T-cell (primary cell): ENCODE measurements around the gene NAIF1. TPM values are rescaled to one million over a fixed set of nuclear protein-coding genes. Genes with fewer than 3 reads are reported as not detected.

Source experiments
- ATAC-seq, 4 experiments: fragments of 200-7000 bp in 3 of 4; fragments of 150-1000 bp in 1 of 4; cut with Tn5 transposase; replicated peaks in 1 of 4; 1 replicate in 3 of 4; 2 replicates in 1 of 4; pipeline ENCODE4 v1.10.0; 2021; ENCODE audit warnings: moderate library complexity in 3 of 4, mild to moderate bottlenecking in 2 of 4, moderate number of reproducible peaks in 1 of 4
- CTCF ChIA-PET, 2 donors: fragments of 300-600 bp; sonication (Branson Sonifier 250); formaldehyde crosslinking; loops; one replicate each; lab custom pipeline; 2022; ENCODE audit warnings: antibody characterized with exemption in 2 of 2; lab: Charles Lee
- POLR2A ChIA-PET, 2 donors: fragments of 300-600 bp; sonication (Branson Sonifier 250); formaldehyde crosslinking; loops; one replicate each; lab custom pipeline; 2022; ENCODE audit warnings: antibody characterized with exemption in 2 of 2; lab: Charles Lee
- DNase-seq, 35 experiments: peaks; one replicate each; pipeline versions ENCODE4 v3.0.0 to v3.0.0-alpha.2; 2013 to 2023
- H3K27ac ChIP-seq: one replicate; pipeline ENCODE4 v1.5.1; 2013; ENCODE audit warnings: low read length
- H3K27me3 ChIP-seq, 2 experiments: replicated peaks in 1 of 2; 1 replicate in 1 of 2; 2 replicates in 1 of 2; pipeline versions ENCODE4 v1.6.1 to v1.7.0; 2013; ENCODE audit warnings: low read length in 1 of 2, mixed read lengths in 1 of 2; ENCODE audit not compliant: control insufficient read depth in 2 of 2, insufficient read depth in 2 of 2; ENCODE audit errors: extremely low read depth in 1 of 2
- H3K36me3 ChIP-seq, 2 donors: 1 replicate in 1 of 2; 2 replicates in 1 of 2; pipeline versions ENCODE4 v1.6.1 to v1.7.0; 2013; ENCODE audit warnings: low read length in 1 of 2; ENCODE audit not compliant: control insufficient read depth in 2 of 2, insufficient read depth in 1 of 2; ENCODE audit errors: extremely low read depth in 1 of 2
- H3K4me1 ChIP-seq, 2 experiments: 1 replicate in 1 of 2; 2 replicates in 1 of 2; pipeline versions ENCODE4 v1.6.1 to v1.7.0; 2013; ENCODE audit warnings: low read length in 2 of 2, mixed read lengths in 1 of 2; ENCODE audit not compliant: insufficient read depth in 2 of 2, control insufficient read depth in 1 of 2; ENCODE audit errors: extremely low read depth in 1 of 2
- H3K4me3 ChIP-seq, 2 donors: 1 replicate in 1 of 2; 2 replicates in 1 of 2; pipeline versions ENCODE4 v1.5.1 to v1.7.0; 2013; ENCODE audit warnings: mild to moderate bottlenecking in 2 of 2, low read length in 1 of 2, moderate library complexity in 1 of 2; ENCODE audit not compliant: control insufficient read depth in 1 of 2; ENCODE audit errors: extremely low read depth in 1 of 2
- H3K9me3 ChIP-seq: 2 replicates; pipeline ENCODE4 v1.7.0; 2013
- H3K27ac Mint-ChIP-seq, 2 donors: one replicate each; pipeline ENCODE4 v1.8.0; 2020 to 2021; ENCODE audit warnings: mild to moderate bottlenecking in 2 of 2, mixed read lengths in 2 of 2
- H3K27me3 Mint-ChIP-seq, 2 donors: one replicate each; pipeline ENCODE4 v1.8.0; 2021 to 2022; ENCODE audit warnings: mixed read lengths in 2 of 2
- H3K36me3 Mint-ChIP-seq: one replicate; pipeline ENCODE4 v1.8.0; 2021; ENCODE audit warnings: mixed read lengths
- H3K4me1 Mint-ChIP-seq, 3 donors: one replicate each; pipeline ENCODE4 v1.8.0; 2020 to 2022; ENCODE audit warnings: mixed read lengths in 3 of 3, mild to moderate bottlenecking in 1 of 3
- H3K4me3 Mint-ChIP-seq, 3 donors: one replicate each; pipeline ENCODE4 v1.8.0; 2020 to 2022; ENCODE audit warnings: mild to moderate bottlenecking in 3 of 3, mixed read lengths in 3 of 3, moderate library complexity in 3 of 3
- H3K9me3 Mint-ChIP-seq, 3 donors: one replicate each; pipeline ENCODE4 v1.8.0; 2020 to 2022; ENCODE audit warnings: mixed read lengths in 3 of 3
- WGBS: methylation state at CpG from one replicate; pipeline ENCODE4 v1.1.5; 2013; ENCODE audit warnings: missing lambda C conversion rate; ENCODE audit not compliant: insufficient coverage; 5-methylcytosine and 5-hydroxymethylcytosine counted together
- total RNA-seq, 35 experiments: library from RNA in 6 of 35; stranded (reverse) in 6 of 35; fragments of 120-200 nt in 1 of 35; gene quantifications; one replicate each; pipeline versions ENCODE4 v1.2.1 to v1.2.4 and lab custom pipeline; 2013 to 2026

Gene NAIF1
- total RNA-seq, 5 donors from 2014 or later (not counting 1 experiment from before 2014, with no cell fraction given): 11.6 to 14.9 (median 13.8) TPM

DNA sequence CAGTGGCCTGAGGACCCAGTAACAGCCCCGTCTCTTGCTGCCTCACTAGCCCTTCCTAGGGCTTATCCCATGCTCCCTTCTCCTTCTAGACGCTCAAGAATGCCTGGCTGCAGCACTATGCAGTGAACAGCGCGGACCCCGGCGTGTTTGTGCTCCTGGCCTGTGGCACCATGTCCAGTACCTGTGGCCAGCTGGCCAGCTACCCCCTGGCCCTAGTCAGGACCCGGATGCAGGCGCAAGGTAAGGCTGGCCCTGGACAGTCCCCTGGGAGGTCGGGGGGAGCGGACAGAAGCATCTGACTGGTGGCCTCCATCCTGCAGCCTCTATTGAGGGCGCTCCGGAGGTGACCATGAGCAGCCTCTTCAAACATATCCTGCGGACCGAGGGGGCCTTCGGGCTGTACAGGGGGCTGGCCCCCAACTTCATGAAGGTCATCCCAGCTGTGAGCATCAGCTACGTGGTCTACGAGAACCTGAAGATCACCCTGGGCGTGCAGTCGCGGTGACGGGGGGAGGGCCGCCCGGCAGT, 39.9 kb upstream of the NAIF1 start:
- H3K4me3 Mint-ChIP-seq: no peak overlapping the region
- DNase-seq (peak in 1 of 35 experiments; percentile 24), ATAC-seq (no peak)
- Histone ChIP-seq H3K4me1 (peaks cover 6 to 32% of the 10 kb centered on the region in 2 experiments), H3K4me3 (no peak overlapping the region), H3K27me3 (no peaks in the 10 kb centered on the region), H3K9me3 (no peaks in the 10 kb centered on the region), H3K36me3 (peaks cover 31 to 65% of the 10 kb centered on the region in 2 donors), H3K27ac (no peak overlapping the region)
- H3K36me3 Mint-ChIP-seq: peaks cover 37% of the 10 kb centered on the region
- ChIA-PET POLR2A (interaction anchor here in 1 of 2 donors (0.6 kb wide), 1 partner anchor 83 kb away, joined by 8 read pairs; no protein-coding TSS in a partner anchor), CTCF (no interaction called here)
- peak overlapping the region in 1 of 2 donors; percentile 87 for H3K27ac Mint-ChIP-seq
- H3K27me3 Mint-ChIP-seq: no peaks in the 10 kb centered on the region
- H3K4me1 Mint-ChIP-seq: peaks cover 26 to 37% (median 32%) of the 10 kb centered on the region in 3 donors
- H3K9me3 Mint-ChIP-seq: no peaks in the 10 kb centered on the region
- 95% methylated on average over 22 of the region's 23 CpGs for WGBS

DNA sequence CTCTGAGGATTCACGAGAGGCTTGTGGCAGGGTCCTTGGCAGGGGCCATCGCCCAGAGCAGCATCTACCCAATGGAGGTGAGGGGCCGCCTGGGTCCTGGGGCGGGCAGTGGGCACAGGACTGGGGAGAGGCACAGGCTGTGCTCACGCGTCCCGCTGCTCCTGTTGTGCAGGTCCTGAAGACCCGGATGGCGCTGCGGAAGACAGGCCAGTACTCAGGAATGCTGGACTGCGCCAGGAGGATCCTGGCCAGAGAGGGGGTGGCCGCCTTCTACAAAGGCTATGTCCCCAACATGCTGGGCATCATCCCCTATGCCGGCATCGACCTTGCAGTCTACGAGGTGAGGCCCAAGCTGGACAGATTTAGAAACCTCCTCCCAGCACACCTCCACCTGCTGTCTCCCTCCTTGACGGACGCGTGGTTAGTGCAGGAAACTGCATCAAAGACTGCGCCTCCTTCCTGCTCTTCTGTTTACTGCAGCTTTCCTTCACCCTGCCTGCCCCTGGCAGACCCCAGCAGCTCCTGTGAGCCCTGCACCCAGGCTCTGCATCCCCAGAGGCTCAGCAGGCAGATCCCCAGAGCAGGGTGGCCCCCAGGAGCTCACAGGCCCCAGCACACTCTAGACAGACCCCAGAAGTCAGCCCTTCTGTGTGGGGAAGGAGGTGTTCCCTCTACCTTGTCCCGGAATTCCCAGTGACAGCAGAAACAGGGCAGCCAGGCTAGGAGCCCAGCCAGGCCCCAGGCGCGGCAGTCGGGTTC, 39.2 kb upstream of the NAIF1 start:
- H3K27ac Mint-ChIP-seq: peak overlapping the region; percentile 74 to 87
- POLR2A ChIA-PET: interaction anchor here in 1 of 2 donors (0.6 kb wide), 1 partner anchor 84 kb away, joined by 8 read pairs; no protein-coding TSS in a partner anchor
- no peak overlapping the region for H3K4me3 Mint-ChIP-seq
- H3K9me3 Mint-ChIP-seq: no peaks in the 10 kb centered on the region
- Histone ChIP-seq H3K36me3 (peaks cover 34 to 71% of the 10 kb centered on the region in 2 donors), H3K4me3 (no peak overlapping the region), H3K9me3 (no peaks in the 10 kb centered on the region), H3K27me3 (no peaks in the 10 kb centered on the region), H3K4me1 (peaks cover 6 to 32% of the 10 kb centered on the region in 2 experiments), H3K27ac (no peak overlapping the region)
- CTCF ChIA-PET: no interaction called here
- H3K4me1 Mint-ChIP-seq: peaks cover 26 to 38% (median 34%) of the 10 kb centered on the region in 3 donors
- no peaks in the 10 kb centered on the region for H3K27me3 Mint-ChIP-seq
- DNase-seq: peak in 4 of 35 experiments; percentile 13 to 40 (median 28)
- peaks cover 40% of the 10 kb centered on the region for H3K36me3 Mint-ChIP-seq
- ATAC-seq: peak; percentile 34 to 46 (median 45)
- WGBS: 82% methylated on average over 22 of the region's 23 CpGs

DNA sequence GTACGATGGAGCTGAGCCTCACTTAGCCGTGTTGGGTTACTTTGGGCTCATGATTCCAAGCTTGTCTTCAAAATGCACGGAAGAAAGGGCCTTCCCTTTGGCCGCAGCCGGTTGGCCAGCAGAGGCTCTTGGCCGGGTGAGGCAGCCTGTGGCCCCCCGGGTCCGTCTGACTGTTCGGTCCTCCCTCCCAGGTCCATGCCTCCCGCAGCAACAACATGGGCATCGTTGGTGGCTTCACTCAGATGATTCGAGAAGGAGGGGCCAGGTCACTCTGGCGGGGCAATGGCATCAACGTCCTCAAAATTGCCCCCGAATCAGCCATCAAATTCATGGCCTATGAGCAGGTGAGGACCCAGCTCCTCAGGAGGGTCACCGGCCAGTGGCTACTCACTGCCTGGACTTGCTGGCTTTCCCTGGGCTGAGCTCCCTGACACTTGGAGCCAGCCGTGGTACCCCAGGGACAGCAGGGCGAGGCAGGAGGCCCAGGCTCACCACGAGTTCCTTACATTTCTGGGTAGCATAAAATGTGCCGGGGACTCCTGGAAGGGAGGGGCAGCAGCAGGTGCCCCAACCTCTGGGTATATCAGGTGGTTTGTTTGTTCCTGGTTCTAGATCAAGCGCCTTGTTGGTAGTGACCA, 38.5 kb upstream of the NAIF1 start:
- ChIA-PET POLR2A (no interaction called here), CTCF (no interaction called here)
- WGBS: 90% methylated on average over 21 of the region's 21 CpGs
- Histone ChIP-seq H3K36me3 (peaks cover 35 to 78% of the 10 kb centered on the region in 2 donors), H3K27ac (no peak overlapping the region), H3K27me3 (no peaks in the 10 kb centered on the region), H3K4me3 (no peak overlapping the region), H3K9me3 (no peaks in the 10 kb centered on the region), H3K4me1 (peaks cover 6 to 34% of the 10 kb centered on the region in 2 experiments)
- no peak for DNase-seq
- peaks cover 43% of the 10 kb centered on the region for H3K36me3 Mint-ChIP-seq
- no peaks in the 10 kb centered on the region for H3K27me3 Mint-ChIP-seq
- no peak for ATAC-seq
- no peak overlapping the region for H3K4me3 Mint-ChIP-seq
- H3K9me3 Mint-ChIP-seq: no peaks in the 10 kb centered on the region
- H3K27ac Mint-ChIP-seq: no peak overlapping the region
- H3K4me1 Mint-ChIP-seq: peaks cover 26 to 43% (median 40%) of the 10 kb centered on the region in 3 donors

DNA sequence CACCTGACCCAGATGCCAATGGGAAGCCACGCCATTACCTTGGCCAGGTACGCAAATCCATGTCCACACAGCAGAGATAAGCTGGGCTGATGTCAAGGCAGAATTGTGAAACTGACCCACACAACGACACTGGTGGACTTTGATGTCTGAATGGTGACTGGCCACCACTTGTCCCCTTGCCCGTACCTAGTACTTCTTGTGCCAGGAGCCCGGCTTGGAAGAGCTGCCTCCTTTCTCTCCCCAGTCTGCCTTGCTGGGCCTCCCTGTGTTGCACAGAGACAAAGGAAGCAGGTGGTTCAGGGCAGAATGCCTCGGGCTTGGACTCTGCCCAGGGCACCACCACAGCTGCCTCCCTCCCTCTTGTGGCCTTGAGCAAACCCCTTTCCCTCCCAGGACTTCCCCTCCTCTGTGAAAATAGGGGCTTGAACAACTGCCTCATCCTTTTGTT, 37.1 kb upstream of the NAIF1 start:
- 83% methylated on average over 6 of the region's 6 CpGs for WGBS
- ChIA-PET POLR2A (no interaction called here), CTCF (interaction anchor here in 1 of 2 donors (0.7 kb wide), 1 partner anchor 17 kb away, joined by 3 read pairs; no protein-coding TSS in a partner anchor)
- ATAC-seq (no peak), DNase-seq (no peak)
- Histone ChIP-seq H3K4me3 (no peak overlapping the region), H3K9me3 (no peaks in the 10 kb centered on the region), H3K27ac (no peak overlapping the region), H3K27me3 (no peaks in the 10 kb centered on the region), H3K36me3 (peaks cover 35 to 76% of the 10 kb centered on the region in 2 donors), H3K4me1 (peaks cover 11 to 49% of the 10 kb centered on the region in 2 experiments)
- Mint-ChIP-seq H3K4me1 (peaks cover 37 to 54% (median 50%) of the 10 kb centered on the region in 3 donors), H3K27ac (peak overlapping the region in 1 of 2 donors; percentile 87), H3K27me3 (no peaks in the 10 kb centered on the region), H3K36me3 (peaks cover 37% of the 10 kb centered on the region), H3K9me3 (no peaks in the 10 kb centered on the region), H3K4me3 (no peak overlapping the region)

DNA sequence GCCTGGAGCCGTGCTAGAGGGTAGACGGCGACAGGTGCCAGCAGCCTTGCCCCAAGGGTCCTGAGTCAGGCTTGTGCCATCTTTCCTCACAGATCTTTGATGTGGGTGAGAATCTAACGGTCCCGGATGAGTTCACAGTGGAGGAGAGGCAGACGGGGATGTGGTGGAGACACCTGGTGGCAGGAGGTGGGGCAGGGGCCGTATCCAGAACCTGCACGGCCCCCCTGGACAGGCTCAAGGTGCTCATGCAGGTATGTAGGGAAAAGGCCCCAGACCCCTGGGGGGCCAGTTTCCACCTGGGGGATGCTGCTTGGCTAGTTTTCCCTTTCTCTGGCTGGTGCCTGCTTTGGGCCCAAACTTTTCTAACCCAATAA, 36.5 kb upstream of the NAIF1 start:
- DNase-seq (peak in 16 of 35 experiments; percentile 18 to 62 (median 33)), ATAC-seq (peak; percentile 64 to 82 (median 72))
- peak overlapping the region in 1 of 3 donors; percentile 44 for H3K4me3 Mint-ChIP-seq
- peaks cover 43 to 60% (median 56%) of the 10 kb centered on the region in 3 donors for H3K4me1 Mint-ChIP-seq
- ChIA-PET CTCF (interaction anchor here in 1 of 2 donors (0.6 kb wide), 1 partner anchor 126 kb away, joined by 4 read pairs; no protein-coding TSS in a partner anchor), POLR2A (no interaction called here)
- Histone ChIP-seq H3K36me3 (peaks cover 35 to 76% of the 10 kb centered on the region in 2 donors), H3K4me1 (peaks cover 14 to 55% of the 10 kb centered on the region in 2 experiments), H3K27ac (peak overlapping the region; percentile 22), H3K4me3 (no peak overlapping the region), H3K9me3 (no peaks in the 10 kb centered on the region), H3K27me3 (no peaks in the 10 kb centered on the region)
- H3K27ac Mint-ChIP-seq: peak overlapping the region; percentile 78 to 87
- WGBS: 8% methylated on average over 7 of the region's 8 CpGs
- H3K27me3 Mint-ChIP-seq: no peaks in the 10 kb centered on the region
- no peaks in the 10 kb centered on the region for H3K9me3 Mint-ChIP-seq
- H3K36me3 Mint-ChIP-seq: peaks cover 34% of the 10 kb centered on the region
